ENCODE data around the gene PROCA1.

DNA sequence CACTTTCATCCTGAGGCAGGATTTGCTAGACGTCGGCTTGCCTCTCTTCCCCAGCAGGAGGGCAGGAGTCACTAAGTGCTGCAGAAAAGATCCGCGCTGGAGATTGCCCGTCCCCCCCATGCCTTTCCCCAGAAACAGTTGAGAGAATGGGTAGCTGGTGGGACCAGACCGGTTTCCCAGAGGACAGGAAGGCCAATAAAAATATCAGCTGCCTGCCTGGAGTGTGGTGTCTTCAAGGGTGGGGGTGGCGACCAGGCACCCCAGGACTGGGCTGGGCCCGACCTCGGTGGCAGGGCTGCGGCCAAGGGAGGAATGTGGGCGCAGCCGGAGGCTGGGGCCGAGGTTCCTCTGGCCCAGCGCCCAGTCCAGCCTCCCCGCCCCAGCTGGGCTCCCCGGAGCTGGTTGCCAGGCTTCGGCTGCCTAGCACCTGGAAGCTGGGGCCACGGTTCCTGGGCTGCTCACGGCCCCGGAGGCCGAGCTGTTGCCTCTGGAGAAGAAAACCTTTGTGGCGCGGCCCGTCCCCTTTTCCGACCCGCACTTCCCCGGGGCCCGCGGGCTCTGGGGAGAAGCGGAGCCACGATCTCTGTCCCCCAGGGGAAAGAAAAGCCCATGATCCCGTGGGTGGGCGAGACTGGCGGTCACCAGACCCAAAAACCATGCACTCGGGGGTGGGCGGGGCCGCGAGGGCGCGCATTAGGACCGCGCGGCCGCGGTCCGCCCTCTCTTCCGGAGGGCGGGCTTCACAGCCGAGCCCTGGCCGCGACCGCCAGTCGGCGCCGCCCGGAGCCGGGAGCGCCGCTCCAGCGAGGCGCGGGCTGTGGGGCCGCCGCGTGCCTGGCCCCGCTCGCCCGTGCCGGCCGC, 31.8 kb upstream of the PROCA1 start, which contains the start of gene TRAF4:
- TF ChIP-seq, protein P1, sequence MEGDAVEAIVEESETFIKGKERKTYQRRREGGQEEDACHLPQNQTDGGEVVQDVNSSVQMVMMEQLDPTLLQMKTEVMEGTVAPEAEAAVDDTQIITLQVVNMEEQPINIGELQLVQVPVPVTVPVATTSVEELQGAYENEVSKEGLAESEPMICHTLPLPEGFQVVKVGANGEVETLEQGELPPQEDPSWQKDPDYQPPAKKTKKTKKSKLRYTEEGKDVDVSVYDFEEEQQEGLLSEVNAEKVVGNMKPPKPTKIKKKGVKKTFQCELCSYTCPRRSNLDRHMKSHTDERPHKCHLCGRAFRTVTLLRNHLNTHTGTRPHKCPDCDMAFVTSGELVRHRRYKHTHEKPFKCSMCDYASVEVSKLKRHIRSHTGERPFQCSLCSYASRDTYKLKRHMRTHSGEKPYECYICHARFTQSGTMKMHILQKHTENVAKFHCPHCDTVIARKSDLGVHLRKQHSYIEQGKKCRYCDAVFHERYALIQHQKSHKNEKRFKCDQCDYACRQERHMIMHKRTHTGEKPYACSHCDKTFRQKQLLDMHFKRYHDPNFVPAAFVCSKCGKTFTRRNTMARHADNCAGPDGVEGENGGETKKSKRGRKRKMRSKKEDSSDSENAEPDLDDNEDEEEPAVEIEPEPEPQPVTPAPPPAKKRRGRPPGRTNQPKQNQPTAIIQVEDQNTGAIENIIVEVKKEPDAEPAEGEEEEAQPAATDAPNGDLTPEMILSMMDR (IDR thresholded peaks at IDR 0.05), result no peak
- no peak for TF ChIP-seq EZH2 (IDR thresholded peaks at IDR 0.05)
- no peak for TF ChIP-seq EZH2phosphoT487 (IDR thresholded peaks at IDR 0.05)
